Mammary epithelial cell (primary cell): ENCODE data around the gene CCDC178.

ENCODE experiments used
- EZH2 ChIP-seq: IDR thresholded peaks from 2 replicates; pipeline ENCODE4 v1.6.1; 2012; ENCODE audit warnings: low read length, inconsistent platforms, borderline replicate concordance
- TF ChIP-seq, protein P1 (sequence below), 2 donors: IDR thresholded peaks in 1 of 2; conservative IDR thresholded peaks in 1 of 2; 2 replicates each; pipeline ENCODE4 v1.5.1; 2011 to 2012; ENCODE audit warnings: inconsistent platforms in 2 of 2, low read length in 2 of 2, mild to moderate bottlenecking in 2 of 2, control low read depth in 1 of 2, low read depth in 1 of 2; ENCODE audit not compliant: insufficient read depth in 1 of 2; ENCODE audit errors: extremely low read depth in 1 of 2

DNA sequence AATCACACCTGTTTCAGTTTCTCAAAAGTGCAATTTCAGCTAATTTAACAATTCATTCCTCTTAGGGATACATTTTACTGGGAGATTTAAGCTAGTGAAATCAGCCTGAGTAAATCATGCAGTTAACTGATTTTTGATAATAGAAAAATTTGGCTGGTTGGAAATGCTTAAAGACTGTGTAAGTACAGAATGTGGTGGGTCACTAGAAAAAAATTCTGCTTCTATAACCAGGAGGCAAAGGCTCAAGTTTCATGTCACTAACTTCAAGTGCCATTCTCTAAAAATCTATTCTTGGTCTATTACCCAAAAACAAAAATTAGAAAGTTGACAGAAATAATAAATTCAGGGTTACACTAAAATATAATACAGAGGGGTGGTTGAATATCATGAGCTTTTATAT lies 271.3 kb downstream of the CCDC178 start:
- TF ChIP-seq, protein P1, sequence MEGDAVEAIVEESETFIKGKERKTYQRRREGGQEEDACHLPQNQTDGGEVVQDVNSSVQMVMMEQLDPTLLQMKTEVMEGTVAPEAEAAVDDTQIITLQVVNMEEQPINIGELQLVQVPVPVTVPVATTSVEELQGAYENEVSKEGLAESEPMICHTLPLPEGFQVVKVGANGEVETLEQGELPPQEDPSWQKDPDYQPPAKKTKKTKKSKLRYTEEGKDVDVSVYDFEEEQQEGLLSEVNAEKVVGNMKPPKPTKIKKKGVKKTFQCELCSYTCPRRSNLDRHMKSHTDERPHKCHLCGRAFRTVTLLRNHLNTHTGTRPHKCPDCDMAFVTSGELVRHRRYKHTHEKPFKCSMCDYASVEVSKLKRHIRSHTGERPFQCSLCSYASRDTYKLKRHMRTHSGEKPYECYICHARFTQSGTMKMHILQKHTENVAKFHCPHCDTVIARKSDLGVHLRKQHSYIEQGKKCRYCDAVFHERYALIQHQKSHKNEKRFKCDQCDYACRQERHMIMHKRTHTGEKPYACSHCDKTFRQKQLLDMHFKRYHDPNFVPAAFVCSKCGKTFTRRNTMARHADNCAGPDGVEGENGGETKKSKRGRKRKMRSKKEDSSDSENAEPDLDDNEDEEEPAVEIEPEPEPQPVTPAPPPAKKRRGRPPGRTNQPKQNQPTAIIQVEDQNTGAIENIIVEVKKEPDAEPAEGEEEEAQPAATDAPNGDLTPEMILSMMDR (conservative IDR thresholded peaks at IDR 0.05 in 1 of 2, IDR thresholded peaks at IDR 0.05 in 1 of 2; ENCODE audit: extremely low read depth in 1 of 2, insufficient read depth in 1 of 2, low read depth in 1 of 2, low read length in 2 of 2): no peak
- no peak for TF ChIP-seq EZH2
